NCI-H82 treated with DMSO at 0.1 percent for 48 hours (cell line): ENCODE data around the gene EHD1.
A peak's percentile ranks its signal among the peaks of the same experiment; 100 is the strongest.

Experiments used
- DNase-seq: peaks from one replicate; lab custom pipeline; 2025; ENCODE audit not compliant: unreplicated experiment; lab: John Stamatoyannopoulos, UW

EHD1 gene

GRCh38 chr11:64910451-64911093 lies 32.2 kb upstream of the EHD1 start:
- DNase-seq: no peak

- DNase-seq: no peak
These were observed 31.4 kb upstream of the EHD1 start for GRCh38 chr11:64909653-64910343.

GRCh38 chr11:64908766-64909165 lies 30.3 kb upstream of the EHD1 start:
- DNase-seq: no peak

GRCh38 chr11:64906314-64906635 lies 27.9 kb upstream of the EHD1 start:
- DNase-seq: no peak

GRCh38 chr11:64905516-64906313 lies 27.3 kb upstream of the EHD1 start:
- DNase-seq: no peak

- DNase-seq: no peak
These were observed 24.9 kb upstream of the EHD1 start for GRCh38 chr11:64903291-64903833.

GRCh38 chr11:64902102-64902900 lies 23.9 kb upstream of the EHD1 start:
- no peak for DNase-seq

- DNase-seq: no peak
These were observed 22.4 kb upstream of the EHD1 start for GRCh38 chr11:64900774-64901173.

GRCh38 chr11:64900263-64900678 lies 21.9 kb upstream of the EHD1 start:
- no peak for DNase-seq

GRCh38 chr11:64898541-64898940 lies 20.1 kb upstream of the EHD1 start:
- no peak for DNase-seq

GRCh38 chr11:64898076-64898445 lies 19.6 kb upstream of the EHD1 start:
- DNase-seq: no peak

GRCh38 chr11:64897381-64898075 lies 19.1 kb upstream of the EHD1 start:
- no peak for DNase-seq

- no peak for DNase-seq
These were observed 18.1 kb upstream of the EHD1 start for GRCh38 chr11:64896448-64897022.

- DNase-seq: no peak
These were observed 16.5 kb upstream of the EHD1 start for GRCh38 chr11:64894812-64895452.

- peak; percentile 4 for DNase-seq
These were observed 15.8 kb upstream of the EHD1 start for GRCh38 chr11:64894070-64894811.

- no peak for DNase-seq
These were observed 15.0 kb upstream of the EHD1 start for GRCh38 chr11:64893194-64894069.

- no peak for DNase-seq
These were observed 14.4 kb upstream of the EHD1 start for GRCh38 chr11:64892838-64893193.

GRCh38 chr11:64892411-64892831 lies 14.0 kb upstream of the EHD1 start:
- DNase-seq: no peak
